AG10803 (cell line): ENCODE data around the gene OR2D2.
A peak's percentile ranks its signal among the peaks of the same experiment; 100 is the strongest.

ENCODE experiments used
- DNase-seq: peaks from one replicate; pipeline ENCODE4 v3.0.0; 2010; ENCODE audit warnings: low read depth
- H3K4me3 ChIP-seq: 2 replicates; pipeline ENCODE4 v1.5.1; 2011; ENCODE audit warnings: mild to moderate bottlenecking, low read length, control low read depth
- TF ChIP-seq, protein P1 (sequence below): conservative IDR thresholded peaks from 2 replicates; pipeline ENCODE4 v1.5.1; 2011; ENCODE audit warnings: mild to moderate bottlenecking, low read length, control low read depth, inconsistent platforms

The OR2D2 gene

DNA sequence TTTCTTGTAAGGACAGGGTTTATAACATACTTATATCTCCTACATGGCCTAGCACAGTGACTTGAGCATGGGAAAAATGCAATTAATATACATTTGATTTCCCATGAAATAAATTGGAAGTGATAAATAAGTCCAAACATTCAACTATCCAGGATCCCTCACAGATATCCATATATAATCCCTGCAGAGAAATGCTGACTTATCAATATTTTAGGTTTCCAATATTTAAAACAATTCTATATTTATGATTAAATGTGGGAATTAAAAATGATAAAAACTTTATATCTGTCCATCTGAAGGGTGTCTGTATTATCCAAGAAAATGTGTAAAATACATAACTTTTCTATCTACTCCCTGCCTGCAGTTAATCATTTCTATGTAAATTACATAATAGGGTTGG is 9.5 kb downstream of the OR2D2 start:
- TF ChIP-seq, protein P1, sequence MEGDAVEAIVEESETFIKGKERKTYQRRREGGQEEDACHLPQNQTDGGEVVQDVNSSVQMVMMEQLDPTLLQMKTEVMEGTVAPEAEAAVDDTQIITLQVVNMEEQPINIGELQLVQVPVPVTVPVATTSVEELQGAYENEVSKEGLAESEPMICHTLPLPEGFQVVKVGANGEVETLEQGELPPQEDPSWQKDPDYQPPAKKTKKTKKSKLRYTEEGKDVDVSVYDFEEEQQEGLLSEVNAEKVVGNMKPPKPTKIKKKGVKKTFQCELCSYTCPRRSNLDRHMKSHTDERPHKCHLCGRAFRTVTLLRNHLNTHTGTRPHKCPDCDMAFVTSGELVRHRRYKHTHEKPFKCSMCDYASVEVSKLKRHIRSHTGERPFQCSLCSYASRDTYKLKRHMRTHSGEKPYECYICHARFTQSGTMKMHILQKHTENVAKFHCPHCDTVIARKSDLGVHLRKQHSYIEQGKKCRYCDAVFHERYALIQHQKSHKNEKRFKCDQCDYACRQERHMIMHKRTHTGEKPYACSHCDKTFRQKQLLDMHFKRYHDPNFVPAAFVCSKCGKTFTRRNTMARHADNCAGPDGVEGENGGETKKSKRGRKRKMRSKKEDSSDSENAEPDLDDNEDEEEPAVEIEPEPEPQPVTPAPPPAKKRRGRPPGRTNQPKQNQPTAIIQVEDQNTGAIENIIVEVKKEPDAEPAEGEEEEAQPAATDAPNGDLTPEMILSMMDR, result no peak
- DNase-seq, result no peak
- no peak overlapping the region for H3K4me3 ChIP-seq

DNA sequence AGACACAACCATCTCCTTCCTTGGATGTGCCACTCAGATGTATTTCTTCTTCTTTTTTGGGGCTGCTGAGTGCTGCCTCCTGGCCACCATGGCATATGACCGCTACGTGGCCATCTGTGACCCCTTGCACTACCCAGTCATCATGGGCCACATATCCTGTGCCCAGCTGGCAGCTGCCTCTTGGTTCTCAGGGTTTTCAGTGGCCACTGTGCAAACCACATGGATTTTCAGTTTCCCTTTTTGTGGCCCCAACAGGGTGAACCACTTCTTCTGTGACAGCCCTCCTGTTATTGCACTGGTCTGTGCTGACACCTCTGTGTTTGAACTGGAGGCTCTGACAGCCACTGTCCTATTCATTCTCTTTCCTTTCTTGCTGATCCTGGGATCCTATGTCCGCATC is 15.4 kb downstream of the OR2D2 start:
- no peak for DNase-seq
- TF ChIP-seq, protein P1, result no peak
- no peak overlapping the region for H3K4me3 ChIP-seq

DNA sequence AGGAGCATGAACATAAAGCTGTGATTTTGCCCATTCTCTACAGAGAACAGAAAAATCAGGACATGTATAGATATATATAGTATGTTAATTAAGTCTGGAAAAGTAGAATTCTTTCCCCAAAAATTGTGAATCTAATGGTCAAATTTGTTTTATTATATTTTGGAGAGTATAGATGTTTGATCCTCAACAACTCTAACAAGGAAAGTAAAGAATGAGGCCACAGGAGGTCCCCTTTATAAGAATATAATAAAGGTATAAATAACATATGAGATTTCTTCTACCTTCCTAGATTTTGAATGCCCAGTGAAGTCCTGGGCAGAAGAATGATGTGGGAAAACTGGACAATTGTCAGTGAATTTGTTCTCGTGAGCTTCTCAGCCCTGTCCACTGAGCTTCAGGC is 16.0 kb downstream of the OR2D2 start, which contains the start of gene OR10A4:
TSS of gene OR10A4 (plus strand) at position 301 of the 400 bp plus-strand sequence. CDS start at position 324, 23 bp downstream.
- TF ChIP-seq, protein P1, result no peak
- no peak within 1 kb of the TSS for H3K4me3 ChIP-seq
- DNase-seq, result no peak

DNA sequence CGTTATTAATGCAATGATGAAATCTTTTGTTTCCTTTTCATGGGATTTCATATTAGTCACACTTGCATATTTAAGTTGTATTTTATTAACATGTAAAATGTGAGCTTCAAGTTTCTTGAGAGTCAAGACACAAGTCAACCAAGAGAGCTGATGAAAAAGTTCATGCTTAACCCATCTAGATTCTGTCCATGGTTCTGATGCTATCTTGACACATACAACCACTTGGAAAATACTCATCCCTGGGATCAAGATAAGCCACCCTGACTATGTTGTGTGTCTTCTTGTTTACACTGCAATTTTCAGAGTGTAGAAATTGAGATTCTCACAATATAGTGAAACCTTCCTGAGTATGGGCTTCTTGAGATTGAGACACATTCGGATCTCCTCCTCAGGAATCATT is 16.5 kb downstream of the OR2D2 start:
- H3K4me3 ChIP-seq, result no peak overlapping the region
- TF ChIP-seq, protein P1, result no peak
- DNase-seq, result no peak

DNA sequence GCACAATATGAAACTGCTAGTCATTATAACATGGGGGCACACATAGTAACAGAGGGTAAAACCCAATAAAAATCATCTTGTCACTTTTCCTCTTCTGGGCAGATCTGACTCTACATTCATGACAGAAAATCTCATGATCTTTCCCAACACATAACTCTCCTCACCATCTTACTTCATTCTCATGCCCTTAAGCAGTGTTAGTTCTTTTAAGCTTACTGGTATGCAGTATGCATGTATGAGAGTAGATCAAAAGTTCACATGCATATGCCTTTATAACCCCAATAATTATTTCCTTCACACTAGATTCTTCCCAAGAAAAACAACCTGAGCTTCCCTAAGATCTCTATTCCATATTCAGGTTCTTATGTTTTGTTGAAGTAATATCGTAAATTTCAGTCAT is 21.0 kb downstream of the OR2D2 start:
- TF ChIP-seq, protein P1, result no peak
- H3K4me3 ChIP-seq, result no peak overlapping the region
- DNase-seq, result no peak

DNA sequence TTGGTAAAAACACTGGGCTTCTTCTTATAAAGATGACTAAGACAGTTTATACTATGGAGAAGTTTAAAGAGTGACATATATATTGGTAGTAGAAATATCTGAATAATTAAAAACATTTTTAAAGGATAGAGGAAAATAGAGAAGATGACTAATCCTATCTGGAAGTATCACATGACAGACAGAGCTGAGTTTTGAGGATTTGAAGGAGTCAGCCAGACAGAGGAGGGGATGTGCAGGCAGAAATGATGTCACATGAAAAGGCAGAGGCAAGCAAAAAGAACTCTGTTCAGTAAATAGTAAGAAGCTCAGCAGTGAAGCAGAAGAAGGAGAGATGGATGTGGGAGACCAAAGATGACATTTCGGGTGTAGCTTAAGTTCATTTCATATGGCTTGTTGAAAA is 27.9 kb downstream of the OR2D2 start:
- TF ChIP-seq, protein P1, result no peak
- peak; percentile 2 for DNase-seq
- no peak overlapping the region for H3K4me3 ChIP-seq

DNA sequence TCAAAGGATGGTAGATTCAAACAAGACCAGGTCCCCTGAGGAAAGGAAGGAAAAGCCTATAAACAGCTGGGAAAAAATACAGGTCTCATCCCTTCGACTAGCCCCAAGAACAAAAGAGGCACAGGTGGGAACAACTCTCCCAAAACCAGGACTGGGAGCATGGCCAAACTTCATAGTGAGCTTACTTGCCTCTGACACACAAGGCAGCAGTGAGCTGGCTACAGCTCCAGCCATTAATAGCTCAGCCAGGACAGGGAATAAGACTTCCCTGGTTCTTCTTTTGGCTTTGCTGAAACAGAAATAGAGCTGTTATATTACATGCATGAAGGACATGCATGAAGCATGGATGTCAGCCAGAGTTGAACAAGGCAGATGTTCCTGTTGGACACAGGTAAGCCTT is 29.3 kb downstream of the OR2D2 start, which contains the start of gene OR10A2:
TSS of gene OR10A2 (plus strand) at position 97 of the 400 bp plus-strand sequence. CDS start 6,698 bp downstream, outside the sequence.
- H3K4me3 ChIP-seq, result no peak within 1 kb of the TSS
- DNase-seq, result peak; percentile 15
- TF ChIP-seq, protein P1, result 0 out of 2 replicates have a peak, but pooled peaks have one; percentile 6
